ENCODE measurements around the gene NYNRIN. TPM values are rescaled to one million over a fixed set of nuclear protein-coding genes. Genes with fewer than 3 reads are reported as not detected.

NYNRIN gene
- total and polyA plus RNA-seq, 2 of the 8 experiments (the other 6 are each of a cell fraction or from before 2014, with no cell fraction given), result 15.2 to 18.3 TPM

- no peak for TF ChIP-seq PHF8 (conservative IDR thresholded peaks at IDR 0.05; ENCODE audit: low read depth, low read length)
- TF ChIP-seq CHD1 (IDR thresholded peaks at IDR 0.05; ENCODE audit: low read depth, low read length), result no peak
- TF ChIP-seq CBX5 (IDR thresholded peaks at IDR 0.05; ENCODE audit: low read depth, low read length), result no peak
- TF ChIP-seq RXRA (IDR thresholded peaks at IDR 0.05; ENCODE audit: insufficient read depth, low read depth, low read length), result no peak
- TF ChIP-seq EGR1 (IDR thresholded peaks at IDR 0.05; ENCODE audit: borderline replicate concordance, low read depth, low read length), result no peak
Measured at GRCh38 chr14:24381363-24382063, 17.3 kb upstream of the NYNRIN start (continued).

Data from H1 (cell line).